ENCODE measurements around the gene ZNF618. TPM values are rescaled to one million over a fixed set of nuclear protein-coding genes. Genes with fewer than 3 reads are reported as not detected.

The ZNF618 gene
- total RNA-seq, 2 donors from 2014 or later = 3.1 to 3.3 TPM

DNA sequence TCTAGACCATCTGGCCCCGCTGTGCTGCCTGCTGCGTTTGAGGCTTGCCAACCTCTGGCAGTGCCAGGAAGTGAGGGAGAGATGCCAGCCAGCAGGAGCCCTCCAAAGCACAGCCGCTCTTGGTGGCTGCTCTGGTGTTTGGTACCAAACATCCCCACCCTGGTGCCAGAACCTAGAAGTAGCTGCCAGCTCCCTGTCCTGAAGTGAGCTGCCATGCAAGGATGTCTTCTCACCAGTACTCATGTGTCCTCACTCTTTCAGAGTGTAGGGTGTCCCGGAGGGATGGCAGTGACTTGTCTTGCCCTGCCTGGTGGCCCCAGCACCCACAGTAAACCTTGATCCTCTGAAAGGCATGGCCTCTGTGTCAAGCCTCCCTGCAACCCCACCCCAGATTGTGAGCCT is 158.6 kb downstream of the ZNF618 start:
- TF ChIP-seq, protein P1, sequence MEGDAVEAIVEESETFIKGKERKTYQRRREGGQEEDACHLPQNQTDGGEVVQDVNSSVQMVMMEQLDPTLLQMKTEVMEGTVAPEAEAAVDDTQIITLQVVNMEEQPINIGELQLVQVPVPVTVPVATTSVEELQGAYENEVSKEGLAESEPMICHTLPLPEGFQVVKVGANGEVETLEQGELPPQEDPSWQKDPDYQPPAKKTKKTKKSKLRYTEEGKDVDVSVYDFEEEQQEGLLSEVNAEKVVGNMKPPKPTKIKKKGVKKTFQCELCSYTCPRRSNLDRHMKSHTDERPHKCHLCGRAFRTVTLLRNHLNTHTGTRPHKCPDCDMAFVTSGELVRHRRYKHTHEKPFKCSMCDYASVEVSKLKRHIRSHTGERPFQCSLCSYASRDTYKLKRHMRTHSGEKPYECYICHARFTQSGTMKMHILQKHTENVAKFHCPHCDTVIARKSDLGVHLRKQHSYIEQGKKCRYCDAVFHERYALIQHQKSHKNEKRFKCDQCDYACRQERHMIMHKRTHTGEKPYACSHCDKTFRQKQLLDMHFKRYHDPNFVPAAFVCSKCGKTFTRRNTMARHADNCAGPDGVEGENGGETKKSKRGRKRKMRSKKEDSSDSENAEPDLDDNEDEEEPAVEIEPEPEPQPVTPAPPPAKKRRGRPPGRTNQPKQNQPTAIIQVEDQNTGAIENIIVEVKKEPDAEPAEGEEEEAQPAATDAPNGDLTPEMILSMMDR (IDR thresholded peaks at IDR 0.05) = no peak
- H3K27me3 ChIP-seq = no peaks in the 10 kb centered on the region
- H3K9ac ChIP-seq (ENCODE audit: low read depth in 2 of 2, low read length in 2 of 2) = no peak overlapping the region
- peak; percentile 10 for DNase-seq
- no peaks in the 10 kb centered on the region for H3K4me1 ChIP-seq
- no peak overlapping the region for H3K4me3 ChIP-seq
- H3K9me3 ChIP-seq = no peaks in the 10 kb centered on the region
- intact Hi-C loops (cut with DNase I) = loop anchor here (10.0 kb wide), 1 partner anchor 230 kb away; no protein-coding TSS in a partner anchor
- H3K27ac ChIP-seq = no peak overlapping the region
- H3K36me3 ChIP-seq = no peaks in the 10 kb centered on the region

DNA sequence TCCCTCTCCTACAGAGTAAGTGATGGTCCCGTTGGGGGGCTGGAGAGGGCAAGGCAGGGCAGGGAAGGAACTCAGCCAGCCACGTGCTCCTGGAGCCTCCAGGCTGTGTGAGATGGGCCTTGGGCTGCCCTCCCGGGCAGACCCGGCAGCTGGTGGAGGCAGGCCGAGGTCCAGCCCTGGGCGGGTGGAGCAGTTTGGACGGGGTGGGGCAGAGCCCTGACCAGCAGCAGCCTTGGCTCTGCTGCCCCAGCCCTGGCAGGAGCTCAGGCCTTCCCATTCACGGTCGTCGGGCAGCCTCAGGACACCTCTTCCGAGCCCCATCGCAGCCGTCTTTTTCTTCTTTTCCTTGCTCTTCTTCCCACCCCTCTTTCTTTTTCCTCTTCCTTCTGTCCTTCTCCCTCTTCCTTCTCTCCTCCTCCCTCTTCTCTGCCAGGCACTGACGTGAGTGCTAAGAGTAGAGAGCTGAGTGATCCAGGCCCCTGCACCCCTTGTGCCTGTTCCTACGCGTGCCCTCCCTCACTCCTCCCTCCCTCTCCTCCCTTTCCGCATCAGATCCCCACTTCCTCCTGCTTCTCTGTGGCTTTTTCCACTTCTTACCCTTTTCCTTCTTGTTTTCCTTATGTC is 159.2 kb downstream of the ZNF618 start:
- no peaks in the 10 kb centered on the region for H3K36me3 ChIP-seq
- H3K9me3 ChIP-seq = no peaks in the 10 kb centered on the region
- no peak overlapping the region for H3K9ac ChIP-seq (ENCODE audit: low read depth in 2 of 2, low read length in 2 of 2)
- H3K4me1 ChIP-seq = no peaks in the 10 kb centered on the region
- intact Hi-C loops (cut with DNase I) = loop anchor here (10.0 kb wide), 1 partner anchor 231 kb away; no protein-coding TSS in a partner anchor
- no peak overlapping the region for H3K27ac ChIP-seq
- H3K27me3 ChIP-seq = no peaks in the 10 kb centered on the region
- H3K4me3 ChIP-seq = no peak overlapping the region
- peak; percentile 16 for DNase-seq
- TF ChIP-seq, protein P1 (IDR thresholded peaks at IDR 0.05) = no peak

DNA sequence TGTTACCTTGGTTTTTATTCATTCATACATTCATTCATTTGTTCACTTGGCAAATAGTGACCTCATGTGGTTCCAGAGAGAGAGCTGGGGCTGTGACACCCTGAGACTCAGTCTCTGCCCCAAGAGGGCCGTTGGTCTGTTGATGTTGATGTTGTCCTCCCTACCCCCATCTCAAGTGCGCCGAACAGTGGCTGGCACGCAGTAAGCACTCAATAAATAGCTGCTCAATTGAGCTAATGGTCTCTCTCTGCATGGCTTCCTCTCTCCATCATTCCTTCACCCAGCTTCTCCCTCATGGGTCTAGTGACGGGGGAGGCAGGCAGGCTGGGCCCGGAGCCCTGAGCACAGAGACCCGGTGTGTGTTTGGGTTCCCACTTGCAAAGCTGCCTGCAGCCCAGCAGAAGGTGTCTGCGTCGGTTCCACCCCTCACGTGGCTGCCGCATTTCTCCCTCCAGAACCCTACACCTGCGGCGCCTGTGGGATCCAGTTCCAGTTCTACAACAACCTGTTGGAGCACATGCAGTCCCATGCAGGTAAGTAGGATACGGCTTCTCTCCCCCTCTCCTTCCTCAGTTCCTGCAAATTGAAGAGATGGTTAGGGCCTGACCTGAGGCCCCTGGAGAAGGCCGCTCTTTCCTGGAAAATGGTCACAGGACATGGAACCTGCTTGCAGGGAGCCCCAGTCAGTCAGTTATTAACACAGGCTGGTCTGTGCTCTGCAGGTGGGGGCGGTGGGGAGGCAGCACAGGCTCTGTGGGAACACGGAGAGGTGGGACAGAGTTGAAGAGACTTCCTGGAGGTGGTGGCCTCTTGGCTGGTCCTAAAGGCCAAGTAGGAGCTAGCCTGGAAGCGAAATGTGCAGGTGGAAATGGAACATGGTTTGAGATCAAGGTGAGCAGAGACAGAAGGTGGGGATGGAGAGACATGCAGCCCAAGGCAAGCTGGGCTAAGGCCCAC is 160.0 kb downstream of the ZNF618 start:
- Histone ChIP-seq H3K27ac (no peak overlapping the region), H3K27me3 (no peaks in the 10 kb centered on the region), H3K9ac (ENCODE audit: low read depth in 2 of 2, low read length in 2 of 2) (no peak overlapping the region), H3K36me3 (no peaks in the 10 kb centered on the region), H3K9me3 (no peaks in the 10 kb centered on the region), H3K4me1 (no peaks in the 10 kb centered on the region), H3K4me3 (no peak overlapping the region)
- peak; percentile 9 for DNase-seq
- TF ChIP-seq, protein P1 (IDR thresholded peaks at IDR 0.05) = no peak
- intact Hi-C loops (cut with DNase I) = loop anchor here (10.0 kb wide), 1 partner anchor 231 kb away; no protein-coding TSS in a partner anchor

DNA sequence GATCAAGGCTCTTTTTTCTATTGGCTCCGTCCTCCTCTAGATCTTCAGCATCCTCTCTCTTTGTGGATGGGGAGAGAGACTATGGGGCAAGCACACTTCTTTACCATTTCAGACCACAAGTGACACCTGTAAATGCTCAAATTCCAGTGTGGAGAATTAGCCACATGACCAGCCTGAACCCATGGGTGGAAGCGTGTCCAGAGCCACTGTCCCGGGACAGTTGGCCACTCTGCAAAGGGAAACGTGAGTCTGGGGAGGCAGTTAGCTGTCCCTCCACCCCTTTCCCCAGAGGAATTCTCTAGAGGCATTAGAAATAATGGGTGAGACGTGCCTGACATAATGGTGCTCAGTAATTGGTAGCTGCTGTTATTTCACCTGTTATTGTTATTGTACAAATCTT is 161.1 kb downstream of the ZNF618 start:
- no peak overlapping the region for H3K9ac ChIP-seq (ENCODE audit: low read depth in 2 of 2, low read length in 2 of 2)
- no peak for DNase-seq
- H3K36me3 ChIP-seq = no peaks in the 10 kb centered on the region
- no peak overlapping the region for H3K27ac ChIP-seq
- TF ChIP-seq, protein P1 (IDR thresholded peaks at IDR 0.05) = no peak
- intact Hi-C loops (cut with DNase I) = loop anchor here (10.0 kb wide), 1 partner anchor 232 kb away; no protein-coding TSS in a partner anchor
- H3K27me3 ChIP-seq = no peaks in the 10 kb centered on the region
- H3K4me3 ChIP-seq = no peak overlapping the region
- no peaks in the 10 kb centered on the region for H3K9me3 ChIP-seq
- H3K4me1 ChIP-seq = no peaks in the 10 kb centered on the region

DNA sequence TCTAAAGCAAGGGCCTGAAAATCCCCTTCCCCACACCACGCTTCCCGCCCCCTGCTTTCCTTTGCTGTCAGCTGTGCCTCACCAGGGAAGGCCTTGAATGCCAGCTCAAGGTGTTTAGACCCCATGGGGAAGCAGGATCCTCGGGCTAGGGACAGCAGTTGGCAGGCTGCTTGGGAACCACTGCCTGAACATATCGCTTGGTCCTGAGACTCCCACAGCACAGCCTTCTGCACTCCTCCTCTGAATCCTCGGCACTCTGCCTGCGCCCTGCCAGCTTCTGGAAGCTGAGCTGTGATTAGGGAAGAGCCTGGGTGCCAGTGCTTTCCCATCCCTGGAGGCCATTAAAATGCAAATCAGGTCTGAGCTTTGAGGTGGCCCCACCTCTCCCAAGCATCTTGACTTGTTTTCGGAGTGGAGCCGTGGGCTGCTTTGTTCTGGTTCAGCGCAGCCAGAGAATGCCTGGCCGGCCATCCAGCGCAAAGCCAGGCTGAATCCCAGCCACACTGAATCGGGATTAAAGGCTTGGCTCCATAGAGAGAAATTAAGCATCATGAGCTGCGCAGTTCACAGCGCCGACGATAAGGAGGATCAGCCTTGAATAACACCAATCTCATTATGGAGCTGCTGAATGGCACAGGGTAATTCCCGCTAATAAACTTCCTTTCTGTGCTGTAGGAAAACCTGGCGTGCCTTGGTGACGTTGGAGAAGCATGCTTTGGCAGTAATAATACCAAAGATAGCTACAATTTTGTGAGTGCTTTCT is 162.0 kb downstream of the ZNF618 start:
- no peaks in the 10 kb centered on the region for H3K36me3 ChIP-seq
- no peak overlapping the region for H3K27ac ChIP-seq
- TF ChIP-seq, protein P1 (IDR thresholded peaks at IDR 0.05) = no peak
- no peak overlapping the region for H3K4me3 ChIP-seq
- H3K9ac ChIP-seq (ENCODE audit: low read depth in 2 of 2, low read length in 2 of 2) = no peak overlapping the region
- H3K27me3 ChIP-seq = no peaks in the 10 kb centered on the region
- no peaks in the 10 kb centered on the region for H3K9me3 ChIP-seq
- DNase-seq = peak; percentile 7
- intact Hi-C loops (cut with DNase I) = loop anchor here (10.0 kb wide), 1 partner anchor 233 kb away; no protein-coding TSS in a partner anchor
- H3K4me1 ChIP-seq = no peaks in the 10 kb centered on the region
